ENCODE results near the gene AP3D1.

AP3D1 gene

DNA sequence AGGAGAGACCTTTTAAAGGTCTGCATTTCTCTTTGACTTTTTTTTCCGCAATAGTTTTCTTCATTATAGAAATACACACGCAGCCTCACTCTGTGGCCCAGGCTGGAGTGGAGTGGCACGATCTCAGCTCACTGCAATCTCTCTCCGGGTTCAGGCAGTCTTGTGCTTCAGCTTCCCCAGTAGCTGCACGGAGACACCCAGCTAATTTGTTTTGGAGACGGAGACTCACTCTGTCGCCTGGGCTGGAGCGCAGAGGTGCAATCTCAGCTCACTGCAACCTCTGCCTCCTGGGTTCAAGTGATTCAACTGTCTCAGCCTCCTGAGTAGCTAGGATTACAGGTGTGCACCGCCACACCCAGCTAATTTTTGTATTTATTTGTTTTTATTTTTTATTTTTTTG, 88.6 kb downstream of the AP3D1 start:
- Histone ChIP-seq H3K27me3 (replicated peaks; ENCODE audit: control insufficient read depth, insufficient read depth, low read length, poor library complexity, severe bottlenecking) (no peaks in the 10 kb centered on the region), H3K4me1 (ENCODE audit: control insufficient read depth, insufficient read depth, low read length, poor library complexity, severe bottlenecking) (peaks cover 40% of the 10 kb centered on the region), H3K27ac (ENCODE audit: insufficient read depth, low read length, poor library complexity, severe bottlenecking) (no peak overlapping the region), H3K4me3 (ENCODE audit: insufficient read depth, low read depth, low read length, poor library complexity, severe bottlenecking) (no peak overlapping the region), H3K9me3 (ENCODE audit: control insufficient read depth, low read length) (no peaks in the 10 kb centered on the region), H3K36me3 (ENCODE audit: control insufficient read depth, insufficient read depth, low read length) (no peaks in the 10 kb centered on the region)
- no peak for DNase-seq

DNA sequence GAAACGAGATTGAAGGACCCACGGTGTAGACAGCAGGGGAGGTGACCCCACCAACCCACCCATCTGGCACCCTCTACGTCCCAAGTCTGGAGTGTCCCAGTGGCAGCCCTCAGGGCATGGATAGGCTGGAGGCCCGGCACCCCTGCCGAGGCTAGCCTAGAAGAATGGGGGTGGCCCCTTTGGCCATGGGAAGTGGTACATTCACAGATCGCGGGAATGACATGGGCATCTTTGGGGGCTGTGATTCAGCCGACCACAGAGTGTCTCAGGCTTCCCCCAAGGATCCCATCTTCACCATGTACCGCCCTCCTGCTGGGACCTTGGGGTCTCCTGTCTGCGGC, 89.0 kb downstream of the AP3D1 start:
- no peak for DNase-seq
- H3K4me3 ChIP-seq (ENCODE audit: insufficient read depth, low read depth, low read length, poor library complexity, severe bottlenecking) = peak overlapping the region; percentile 63
- H3K9me3 ChIP-seq (ENCODE audit: control insufficient read depth, low read length) = no peaks in the 10 kb centered on the region
- peaks cover 44% of the 10 kb centered on the region for H3K4me1 ChIP-seq (ENCODE audit: control insufficient read depth, insufficient read depth, low read length, poor library complexity, severe bottlenecking)
- no peaks in the 10 kb centered on the region for H3K36me3 ChIP-seq (ENCODE audit: control insufficient read depth, insufficient read depth, low read length)
- H3K27me3 ChIP-seq (replicated peaks; ENCODE audit: control insufficient read depth, insufficient read depth, low read length, poor library complexity, severe bottlenecking) = no peaks in the 10 kb centered on the region
- H3K27ac ChIP-seq (ENCODE audit: insufficient read depth, low read length, poor library complexity, severe bottlenecking) = peak overlapping the region; percentile 96

DNA sequence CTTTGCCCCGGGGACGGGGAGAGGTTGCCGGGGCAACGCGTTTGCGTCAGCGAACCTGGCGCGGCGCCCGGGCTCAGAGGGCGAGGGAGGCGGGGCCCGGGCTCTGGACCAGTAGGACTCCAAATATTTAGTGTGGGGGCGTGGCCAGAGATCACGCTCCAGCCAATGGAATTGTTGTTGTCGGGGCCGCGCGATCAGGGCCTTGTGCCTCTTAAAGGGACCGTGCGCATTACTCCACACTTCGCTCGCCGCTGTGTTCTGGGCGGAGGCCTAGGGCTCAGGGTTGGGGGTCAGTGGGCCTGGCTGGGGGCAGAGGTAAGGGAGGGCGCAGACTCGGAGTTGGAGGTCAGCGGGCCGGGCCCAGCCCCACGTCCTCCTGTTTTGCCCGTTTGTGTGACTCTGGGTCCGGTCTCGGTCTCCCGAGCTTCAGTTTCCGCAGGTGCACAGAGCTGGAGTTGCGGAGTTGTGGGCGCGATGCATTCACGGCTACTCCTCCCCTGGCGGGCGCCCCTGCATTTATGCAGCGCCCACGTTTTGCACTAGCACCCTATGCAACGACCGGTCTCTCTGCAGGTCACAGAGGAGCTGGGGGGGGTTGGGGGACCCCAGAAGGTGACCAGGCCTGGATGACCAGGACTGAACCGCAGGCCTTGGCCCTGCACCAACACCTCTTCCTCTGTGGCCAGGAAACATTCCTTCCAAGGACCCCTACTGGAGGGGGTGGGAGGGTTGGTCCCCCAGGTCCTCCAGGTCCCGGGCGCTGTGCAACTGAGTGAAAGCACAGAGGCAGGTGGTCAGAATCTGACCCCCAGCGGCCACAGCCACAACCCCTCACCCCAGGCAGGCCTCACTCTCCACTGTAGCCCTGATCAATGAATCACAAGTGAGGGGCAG, 89.6 kb downstream of the AP3D1 start:
- Histone ChIP-seq H3K27me3 (replicated peaks; ENCODE audit: control insufficient read depth, insufficient read depth, low read length, poor library complexity, severe bottlenecking) (no peaks in the 10 kb centered on the region), H3K9me3 (ENCODE audit: control insufficient read depth, low read length) (no peaks in the 10 kb centered on the region), H3K36me3 (ENCODE audit: control insufficient read depth, insufficient read depth, low read length) (no peaks in the 10 kb centered on the region), H3K4me1 (ENCODE audit: control insufficient read depth, insufficient read depth, low read length, poor library complexity, severe bottlenecking) (peaks cover 50% of the 10 kb centered on the region), H3K4me3 (ENCODE audit: insufficient read depth, low read depth, low read length, poor library complexity, severe bottlenecking) (peak overlapping the region; percentile 63), H3K27ac (ENCODE audit: insufficient read depth, low read length, poor library complexity, severe bottlenecking) (peak overlapping the region; percentile 96)
- peak; percentile 98 to 99 (median 99) for DNase-seq

DNA sequence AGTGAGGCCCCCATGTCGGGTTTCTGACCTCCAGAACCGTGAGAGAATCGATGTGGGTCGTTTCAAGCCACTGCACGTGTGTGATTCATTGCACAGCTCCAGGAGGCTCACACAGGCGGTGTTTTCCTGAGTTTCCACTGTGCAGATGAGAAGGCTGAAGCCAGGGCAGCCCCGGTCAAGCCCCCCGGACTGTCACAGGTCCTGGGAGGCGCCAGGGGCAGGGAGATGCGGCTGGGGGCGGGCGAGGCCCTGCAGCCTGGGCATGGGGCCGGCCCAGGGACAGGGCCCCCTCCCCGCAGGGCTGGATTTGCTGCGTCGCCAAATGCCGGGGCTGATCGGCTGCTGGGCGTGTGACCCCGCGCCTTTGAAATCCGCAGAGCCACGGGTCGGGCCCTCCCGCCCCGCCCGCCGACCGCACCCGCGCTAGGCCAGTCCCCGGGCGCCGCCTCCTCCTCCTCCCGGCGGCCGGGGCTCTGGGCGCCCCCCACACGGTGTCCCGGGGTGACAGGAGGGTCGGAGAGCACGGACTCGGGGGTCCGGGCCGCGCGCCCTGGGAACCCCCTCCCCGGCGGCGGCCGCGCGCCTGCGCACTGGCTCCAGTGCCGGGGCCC, 90.4 kb downstream of the AP3D1 start:
- Histone ChIP-seq H3K4me1 (ENCODE audit: control insufficient read depth, insufficient read depth, low read length, poor library complexity, severe bottlenecking) (peaks cover 57% of the 10 kb centered on the region), H3K4me3 (ENCODE audit: insufficient read depth, low read depth, low read length, poor library complexity, severe bottlenecking) (peak overlapping the region; percentile 54), H3K27me3 (replicated peaks; ENCODE audit: control insufficient read depth, insufficient read depth, low read length, poor library complexity, severe bottlenecking) (no peaks in the 10 kb centered on the region), H3K27ac (ENCODE audit: insufficient read depth, low read length, poor library complexity, severe bottlenecking) (peak overlapping the region; percentile 96), H3K9me3 (ENCODE audit: control insufficient read depth, low read length) (no peaks in the 10 kb centered on the region), H3K36me3 (ENCODE audit: control insufficient read depth, insufficient read depth, low read length) (no peaks in the 10 kb centered on the region)
- no peak for DNase-seq

DNA sequence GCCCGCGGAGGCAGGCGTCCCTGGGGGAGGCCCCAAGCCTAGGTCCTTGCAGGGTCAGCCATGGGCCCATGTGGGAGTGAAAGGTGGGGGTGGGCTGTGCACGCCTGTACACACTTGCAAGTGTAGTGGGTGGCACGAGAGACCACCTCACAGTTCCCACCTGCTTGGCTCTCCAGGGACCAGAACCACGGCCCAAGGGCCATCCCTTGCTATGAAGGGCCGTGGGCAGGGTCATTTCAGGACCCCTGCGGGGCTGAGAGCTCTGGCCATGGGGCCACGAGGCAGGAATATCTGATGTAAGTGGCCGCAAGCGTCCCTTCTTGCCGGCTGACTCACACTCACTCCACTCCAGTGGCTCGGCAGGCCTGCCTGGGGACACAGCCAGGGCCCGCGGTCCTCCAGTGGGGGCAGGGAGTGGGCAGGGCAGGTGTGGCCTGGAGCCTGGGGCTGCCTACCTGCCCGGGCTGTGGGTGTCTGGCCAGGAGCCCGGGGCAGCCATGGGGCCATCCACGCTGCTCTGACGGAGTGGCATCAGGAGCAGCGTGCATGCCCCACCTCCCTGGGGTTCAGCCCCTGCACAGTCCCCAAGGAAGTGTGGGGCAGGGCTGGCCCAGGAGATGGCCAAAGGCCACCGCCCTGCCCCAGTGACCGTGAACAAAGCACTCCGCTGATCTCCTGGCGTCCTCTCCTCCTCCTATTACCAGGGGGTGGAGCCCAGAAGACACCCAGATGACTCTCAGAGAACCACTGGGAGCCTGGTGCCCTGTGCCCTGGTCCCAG, 91.8 kb downstream of the AP3D1 start:
- no peaks in the 10 kb centered on the region for H3K36me3 ChIP-seq (ENCODE audit: control insufficient read depth, insufficient read depth, low read length)
- H3K4me1 ChIP-seq (ENCODE audit: control insufficient read depth, insufficient read depth, low read length, poor library complexity, severe bottlenecking) = peaks cover 64% of the 10 kb centered on the region
- H3K4me3 ChIP-seq (ENCODE audit: insufficient read depth, low read depth, low read length, poor library complexity, severe bottlenecking) = no peak overlapping the region
- no peaks in the 10 kb centered on the region for H3K27me3 ChIP-seq (replicated peaks; ENCODE audit: control insufficient read depth, insufficient read depth, low read length, poor library complexity, severe bottlenecking)
- DNase-seq = no peak
- no peaks in the 10 kb centered on the region for H3K9me3 ChIP-seq (ENCODE audit: control insufficient read depth, low read length)
- peak overlapping the region; percentile 96 for H3K27ac ChIP-seq (ENCODE audit: insufficient read depth, low read length, poor library complexity, severe bottlenecking)

DNA sequence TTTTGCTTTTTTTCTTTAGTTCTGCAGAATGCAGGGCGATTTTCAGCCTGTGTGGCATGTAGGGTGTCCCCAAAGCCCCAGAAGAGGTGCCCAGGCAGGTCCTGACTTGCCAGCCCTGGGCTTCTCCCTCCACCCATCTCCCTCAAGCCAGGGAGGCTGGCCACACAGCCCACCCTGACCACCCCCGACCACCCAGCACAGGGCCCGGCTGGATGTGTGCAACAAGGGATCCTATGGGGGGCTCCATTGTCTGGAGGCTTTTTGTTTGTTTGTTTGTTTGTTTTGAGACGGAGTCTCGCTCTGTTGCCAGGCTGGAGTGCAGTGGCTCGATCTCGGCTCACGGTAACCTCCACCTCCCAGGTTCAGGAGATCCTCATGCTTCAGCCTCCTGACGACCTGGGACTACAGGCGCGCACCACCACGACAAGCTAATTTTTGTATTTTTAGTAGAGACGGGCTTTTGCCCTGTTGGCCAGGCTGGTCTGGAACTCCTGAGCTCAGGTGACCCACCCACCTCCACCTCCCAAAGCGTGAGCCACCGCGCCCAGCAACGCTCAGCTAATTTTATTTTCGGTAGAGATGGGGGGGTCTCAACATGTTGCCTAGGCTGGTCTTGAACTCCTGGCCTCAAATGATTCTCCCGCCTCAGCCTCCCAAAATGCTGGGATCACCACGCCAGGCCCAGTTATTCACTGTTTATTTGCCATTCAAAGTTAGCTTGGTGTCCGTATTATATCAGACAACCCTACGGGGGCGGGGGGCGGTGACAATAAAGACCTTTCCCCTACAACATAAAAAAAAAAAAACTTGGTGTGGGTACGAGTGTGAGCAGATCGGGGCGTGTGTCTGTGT, 92.6 kb downstream of the AP3D1 start:
- no peak overlapping the region for H3K4me3 ChIP-seq (ENCODE audit: insufficient read depth, low read depth, low read length, poor library complexity, severe bottlenecking)
- H3K4me1 ChIP-seq (ENCODE audit: control insufficient read depth, insufficient read depth, low read length, poor library complexity, severe bottlenecking) = peaks cover 64% of the 10 kb centered on the region
- H3K27ac ChIP-seq (ENCODE audit: insufficient read depth, low read length, poor library complexity, severe bottlenecking) = peak overlapping the region; percentile 96
- no peaks in the 10 kb centered on the region for H3K9me3 ChIP-seq (ENCODE audit: control insufficient read depth, low read length)
- H3K27me3 ChIP-seq (replicated peaks; ENCODE audit: control insufficient read depth, insufficient read depth, low read length, poor library complexity, severe bottlenecking) = no peaks in the 10 kb centered on the region
- no peak for DNase-seq
- H3K36me3 ChIP-seq (ENCODE audit: control insufficient read depth, insufficient read depth, low read length) = no peaks in the 10 kb centered on the region

DNA sequence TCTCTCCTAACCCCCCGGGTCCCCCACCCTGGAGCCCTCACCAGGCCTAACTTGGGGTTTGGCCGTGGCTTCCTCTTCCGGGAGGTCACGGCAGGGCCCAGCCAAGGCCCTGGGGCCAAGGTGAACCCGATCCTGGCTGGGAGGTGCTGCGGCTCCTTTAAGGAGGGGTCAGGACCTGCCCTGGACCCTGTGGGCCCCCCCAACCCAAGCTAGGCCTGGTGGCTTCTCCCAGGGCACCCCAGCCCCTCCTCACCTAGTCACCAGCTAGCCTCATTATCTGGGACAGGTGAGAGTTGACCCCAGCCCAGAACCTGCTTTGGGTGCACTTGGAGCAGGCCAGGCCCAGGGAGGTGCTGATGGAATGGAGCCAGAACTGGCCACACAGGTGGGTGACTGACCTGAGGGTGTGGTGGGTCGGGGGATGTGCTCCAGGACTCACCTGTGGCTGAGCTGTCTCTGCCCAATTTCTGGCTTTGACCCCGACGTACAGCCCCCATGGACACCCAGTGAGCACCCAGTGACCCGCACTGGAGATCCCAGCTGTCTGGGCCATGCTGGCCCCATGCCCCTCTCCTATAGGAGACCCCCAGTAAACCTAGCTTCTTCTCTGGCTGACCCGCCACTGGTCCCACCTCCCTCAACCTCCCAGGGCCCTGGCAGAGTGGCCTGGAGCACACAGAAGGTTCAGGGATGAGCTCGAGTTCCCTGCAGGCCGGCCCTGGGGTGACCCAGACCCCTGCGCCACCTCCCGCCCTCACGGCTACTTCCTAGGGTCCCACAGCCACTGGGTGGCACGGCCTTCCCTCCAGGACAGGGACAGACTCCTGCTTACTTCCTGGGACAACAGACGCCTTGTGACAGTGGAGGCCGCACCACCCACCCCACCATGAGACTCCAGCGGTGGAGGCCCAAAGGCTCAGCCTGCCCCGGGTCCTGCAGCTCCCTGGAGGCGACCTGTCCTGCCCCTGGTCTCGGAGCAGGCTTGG, 93.6 kb downstream of the AP3D1 start:
- Histone ChIP-seq H3K4me1 (ENCODE audit: control insufficient read depth, insufficient read depth, low read length, poor library complexity, severe bottlenecking) (peaks cover 65% of the 10 kb centered on the region), H3K27me3 (replicated peaks; ENCODE audit: control insufficient read depth, insufficient read depth, low read length, poor library complexity, severe bottlenecking) (no peaks in the 10 kb centered on the region), H3K4me3 (ENCODE audit: insufficient read depth, low read depth, low read length, poor library complexity, severe bottlenecking) (no peak overlapping the region), H3K36me3 (ENCODE audit: control insufficient read depth, insufficient read depth, low read length) (no peaks in the 10 kb centered on the region), H3K27ac (ENCODE audit: insufficient read depth, low read length, poor library complexity, severe bottlenecking) (peak overlapping the region; percentile 75), H3K9me3 (ENCODE audit: control insufficient read depth, low read length) (no peaks in the 10 kb centered on the region)
- no peak for DNase-seq

DNA sequence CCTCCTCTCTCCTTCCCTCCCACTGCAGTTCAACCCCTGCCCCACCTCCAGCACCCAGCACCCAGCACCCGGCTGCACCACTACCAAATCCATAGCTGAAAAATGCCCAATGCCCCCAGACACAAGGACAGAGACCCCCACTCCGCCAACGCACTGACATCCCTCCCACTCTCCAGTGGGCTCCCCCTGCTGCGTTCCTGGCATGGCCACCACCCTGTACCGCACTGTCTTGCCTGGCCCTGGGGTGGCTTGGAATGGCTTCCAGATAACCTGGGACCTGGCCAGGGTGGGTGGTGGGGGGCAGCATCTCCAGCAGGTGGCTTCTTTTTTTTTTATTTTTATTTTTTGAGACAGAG, 94.6 kb downstream of the AP3D1 start:
- no peaks in the 10 kb centered on the region for H3K9me3 ChIP-seq (ENCODE audit: control insufficient read depth, low read length)
- no peak for DNase-seq
- H3K4me1 ChIP-seq (ENCODE audit: control insufficient read depth, insufficient read depth, low read length, poor library complexity, severe bottlenecking) = peaks cover 67% of the 10 kb centered on the region
- H3K4me3 ChIP-seq (ENCODE audit: insufficient read depth, low read depth, low read length, poor library complexity, severe bottlenecking) = peak overlapping the region; percentile 22
- H3K27ac ChIP-seq (ENCODE audit: insufficient read depth, low read length, poor library complexity, severe bottlenecking) = peak overlapping the region; percentile 75
- H3K27me3 ChIP-seq (replicated peaks; ENCODE audit: control insufficient read depth, insufficient read depth, low read length, poor library complexity, severe bottlenecking) = no peaks in the 10 kb centered on the region
- no peaks in the 10 kb centered on the region for H3K36me3 ChIP-seq (ENCODE audit: control insufficient read depth, insufficient read depth, low read length)

All from effector memory CD4-positive, alpha-beta T cell (primary cell).